ENCODE data around the gene SCRN2. TPM values are rescaled to one million over a fixed set of nuclear protein-coding genes. Genes with fewer than 3 reads are reported as not detected.

Gene SCRN2
- total RNA-seq, 1 donor from 2014 or later = 59.0 TPM

DNA sequence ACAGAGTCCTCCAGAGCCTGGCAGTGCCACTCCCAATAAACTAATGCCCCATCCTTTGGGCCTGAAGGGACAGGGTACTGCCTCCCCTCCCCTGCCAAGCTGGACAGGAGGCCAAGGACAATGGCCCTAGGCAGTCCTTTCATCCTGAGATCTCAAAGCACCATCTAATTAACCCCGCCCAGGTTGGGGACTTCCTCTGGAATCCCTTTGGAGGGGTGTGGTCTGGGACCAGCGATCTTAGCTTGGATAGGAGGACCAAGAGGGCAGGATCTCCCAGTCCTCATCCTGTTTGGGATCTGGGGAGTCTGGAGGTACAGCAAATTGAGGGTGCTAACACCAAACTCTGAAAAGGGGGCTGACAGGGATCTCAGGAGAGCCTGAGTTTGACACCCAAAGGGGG is 28.0 kb upstream of the SCRN2 start:
- no peaks in the 10 kb centered on the region for H3K9me3 Mint-ChIP-seq (ENCODE audit: low read depth)
- TF ChIP-seq, protein P1, sequence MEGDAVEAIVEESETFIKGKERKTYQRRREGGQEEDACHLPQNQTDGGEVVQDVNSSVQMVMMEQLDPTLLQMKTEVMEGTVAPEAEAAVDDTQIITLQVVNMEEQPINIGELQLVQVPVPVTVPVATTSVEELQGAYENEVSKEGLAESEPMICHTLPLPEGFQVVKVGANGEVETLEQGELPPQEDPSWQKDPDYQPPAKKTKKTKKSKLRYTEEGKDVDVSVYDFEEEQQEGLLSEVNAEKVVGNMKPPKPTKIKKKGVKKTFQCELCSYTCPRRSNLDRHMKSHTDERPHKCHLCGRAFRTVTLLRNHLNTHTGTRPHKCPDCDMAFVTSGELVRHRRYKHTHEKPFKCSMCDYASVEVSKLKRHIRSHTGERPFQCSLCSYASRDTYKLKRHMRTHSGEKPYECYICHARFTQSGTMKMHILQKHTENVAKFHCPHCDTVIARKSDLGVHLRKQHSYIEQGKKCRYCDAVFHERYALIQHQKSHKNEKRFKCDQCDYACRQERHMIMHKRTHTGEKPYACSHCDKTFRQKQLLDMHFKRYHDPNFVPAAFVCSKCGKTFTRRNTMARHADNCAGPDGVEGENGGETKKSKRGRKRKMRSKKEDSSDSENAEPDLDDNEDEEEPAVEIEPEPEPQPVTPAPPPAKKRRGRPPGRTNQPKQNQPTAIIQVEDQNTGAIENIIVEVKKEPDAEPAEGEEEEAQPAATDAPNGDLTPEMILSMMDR (IDR thresholded peaks at IDR 0.05; ENCODE audit: unreplicated experiment) = no peak
- no peak for DNase-seq (ENCODE audit: low spot score, unreplicated experiment)
- no peaks in the 10 kb centered on the region for H3K36me3 Mint-ChIP-seq (ENCODE audit: insufficient read depth)
- no peaks in the 10 kb centered on the region for H3K4me1 Mint-ChIP-seq (ENCODE audit: low read depth)
- no peak overlapping the region for H3K27ac Mint-ChIP-seq
- peaks cover 77% of the 10 kb centered on the region for H3K27me3 Mint-ChIP-seq
- no peak overlapping the region for H3K4me3 Mint-ChIP-seq (ENCODE audit: low read depth)

DNA sequence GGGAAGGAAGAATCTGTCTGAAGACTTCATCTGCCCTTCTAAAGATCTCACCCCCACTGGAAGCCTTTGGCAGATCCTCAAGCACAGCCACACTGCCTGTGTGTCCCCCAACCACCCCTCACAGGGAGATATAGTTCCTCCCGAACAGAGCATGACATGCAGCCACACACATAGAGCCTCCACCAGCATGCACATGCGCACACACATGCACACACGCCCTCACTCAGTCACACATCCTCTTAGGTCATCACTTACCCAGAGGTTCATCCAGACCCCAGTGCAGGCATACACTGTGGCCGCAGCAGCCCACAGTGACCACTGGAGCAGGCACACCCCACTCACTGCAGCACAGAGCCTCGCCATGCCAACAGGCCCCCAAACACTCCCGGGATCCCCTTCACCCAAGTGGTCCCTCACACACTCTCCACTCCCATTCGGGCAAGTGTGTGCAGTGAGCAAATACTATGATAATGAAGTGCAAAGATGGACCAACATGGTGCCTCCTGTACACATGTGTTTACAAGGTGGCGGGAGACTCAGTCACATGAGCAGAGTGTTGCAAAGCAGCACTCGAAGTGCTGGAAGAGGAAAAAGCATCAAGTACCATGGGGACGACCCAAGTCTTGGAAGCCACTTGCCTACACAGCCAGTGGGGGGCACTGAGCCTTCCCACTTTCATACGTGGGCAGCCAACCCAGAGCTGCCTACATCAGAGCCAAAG is 26.9 kb upstream of the SCRN2 start:
- Mint-ChIP-seq H3K27me3 (peaks cover 68% of the 10 kb centered on the region), H3K36me3 (ENCODE audit: insufficient read depth) (no peaks in the 10 kb centered on the region), H3K4me1 (ENCODE audit: low read depth) (no peaks in the 10 kb centered on the region), H3K9me3 (ENCODE audit: low read depth) (no peaks in the 10 kb centered on the region), H3K27ac (no peak overlapping the region), H3K4me3 (ENCODE audit: low read depth) (no peak overlapping the region)
- no peak for DNase-seq (ENCODE audit: low spot score, unreplicated experiment)
- TF ChIP-seq, protein P1 (IDR thresholded peaks at IDR 0.05; ENCODE audit: unreplicated experiment) = no peak

DNA sequence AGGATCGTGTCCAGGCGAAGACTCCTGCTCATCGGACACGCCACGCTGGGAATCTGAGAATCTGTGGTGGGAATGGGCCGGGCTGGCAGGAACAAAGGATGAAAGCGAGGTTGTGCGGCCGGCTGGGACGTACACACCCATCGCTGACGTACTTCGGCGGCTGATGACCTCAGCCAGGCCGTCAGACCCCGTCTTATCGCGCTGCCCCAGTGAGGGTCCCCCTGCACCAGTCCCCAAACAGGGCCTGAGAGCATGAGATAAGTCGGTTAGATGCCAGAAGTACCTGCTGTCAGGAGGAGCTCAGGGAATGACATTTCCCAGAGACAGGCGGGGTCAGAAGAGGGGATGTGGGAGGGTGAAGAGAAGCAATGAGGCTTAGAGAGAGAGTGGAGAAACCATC is 25.9 kb upstream of the SCRN2 start:
- DNase-seq (ENCODE audit: low spot score, unreplicated experiment) = no peak
- no peaks in the 10 kb centered on the region for H3K9me3 Mint-ChIP-seq (ENCODE audit: low read depth)
- TF ChIP-seq, protein P1 (IDR thresholded peaks at IDR 0.05; ENCODE audit: unreplicated experiment) = no peak
- H3K36me3 Mint-ChIP-seq (ENCODE audit: insufficient read depth) = no peaks in the 10 kb centered on the region
- H3K27ac Mint-ChIP-seq = no peak overlapping the region
- H3K4me1 Mint-ChIP-seq (ENCODE audit: low read depth) = no peaks in the 10 kb centered on the region
- H3K4me3 Mint-ChIP-seq (ENCODE audit: low read depth) = no peak overlapping the region
- H3K27me3 Mint-ChIP-seq = peaks cover 63% of the 10 kb centered on the region

DNA sequence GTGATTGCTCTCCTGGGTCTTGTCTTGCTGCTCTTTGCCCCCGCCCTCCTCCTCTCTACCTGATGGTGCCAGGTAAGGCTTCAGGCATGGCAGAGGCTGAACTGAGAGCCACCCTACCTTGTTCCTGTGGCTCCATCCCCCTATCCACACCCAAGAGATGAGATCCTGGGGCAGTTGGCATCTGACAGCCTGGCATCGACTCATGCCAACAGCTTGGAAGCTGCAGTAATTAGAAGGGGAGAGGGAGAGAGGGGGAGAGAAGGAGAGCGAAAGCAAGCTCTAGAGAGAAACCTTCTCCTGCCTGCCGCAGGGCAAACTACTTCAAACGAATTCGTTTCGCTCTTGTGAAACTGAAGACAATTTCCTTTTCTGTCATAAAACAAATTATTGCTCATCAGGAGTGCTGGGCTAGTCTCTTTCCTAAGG is 23.7 kb upstream of the SCRN2 start:
- DNase-seq (ENCODE audit: low spot score, unreplicated experiment) = no peak
- TF ChIP-seq, protein P1 (IDR thresholded peaks at IDR 0.05; ENCODE audit: unreplicated experiment) = no peak
- Mint-ChIP-seq H3K27me3 (peaks cover 49% of the 10 kb centered on the region), H3K9me3 (ENCODE audit: low read depth) (no peaks in the 10 kb centered on the region), H3K27ac (no peak overlapping the region), H3K4me3 (ENCODE audit: low read depth) (no peak overlapping the region), H3K4me1 (ENCODE audit: low read depth) (no peaks in the 10 kb centered on the region), H3K36me3 (ENCODE audit: insufficient read depth) (no peaks in the 10 kb centered on the region)

DNA sequence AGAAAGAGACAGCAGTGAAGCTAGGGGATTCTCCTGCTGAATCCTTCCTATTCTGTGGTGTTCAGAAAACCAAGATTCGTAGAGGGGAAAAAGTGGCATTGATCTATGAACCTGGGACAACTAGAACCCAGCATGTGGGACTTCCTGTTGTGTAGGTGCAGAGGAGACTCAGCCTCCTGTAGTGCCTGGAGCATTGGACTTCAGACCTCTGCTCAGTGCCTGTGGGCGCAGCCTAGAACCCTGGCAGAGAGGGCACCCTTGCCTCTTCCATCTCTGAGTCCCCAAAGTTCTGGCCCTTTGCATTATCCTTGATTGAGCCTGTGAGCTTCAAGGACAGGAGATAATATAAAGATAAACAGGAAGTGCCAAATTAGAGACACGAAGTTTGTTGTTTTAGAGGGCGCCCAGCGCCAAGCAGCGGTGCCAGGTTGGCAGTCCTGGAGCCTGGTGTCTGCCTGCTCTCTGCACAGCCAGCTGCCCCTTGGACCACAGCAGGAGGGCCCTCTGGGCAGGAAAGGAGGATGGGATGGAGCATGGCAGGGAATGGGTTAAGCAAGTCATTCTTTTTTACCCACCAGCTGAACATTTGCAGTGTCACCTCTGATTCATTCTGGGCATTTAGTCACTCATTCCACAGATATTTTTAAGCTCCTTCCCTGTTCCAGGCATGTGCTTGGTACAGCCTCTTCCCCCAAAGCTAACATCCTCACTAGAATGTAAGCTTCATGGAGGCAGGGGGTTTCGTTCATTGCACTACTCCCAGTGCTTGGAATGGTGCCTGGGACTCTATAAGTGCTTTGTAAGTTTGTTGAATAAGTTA is 21.8 kb upstream of the SCRN2 start:
- no peaks in the 10 kb centered on the region for H3K36me3 Mint-ChIP-seq (ENCODE audit: insufficient read depth)
- H3K27me3 Mint-ChIP-seq = peaks cover 52% of the 10 kb centered on the region
- no peak overlapping the region for H3K4me3 Mint-ChIP-seq (ENCODE audit: low read depth)
- H3K27ac Mint-ChIP-seq = no peak overlapping the region
- no peaks in the 10 kb centered on the region for H3K4me1 Mint-ChIP-seq (ENCODE audit: low read depth)
- TF ChIP-seq, protein P1 (IDR thresholded peaks at IDR 0.05; ENCODE audit: unreplicated experiment) = no peak
- no peaks in the 10 kb centered on the region for H3K9me3 Mint-ChIP-seq (ENCODE audit: low read depth)
- no peak for DNase-seq (ENCODE audit: low spot score, unreplicated experiment)
